ENCODE data around the gene FUOM. TPM values are rescaled to one million over a fixed set of nuclear protein-coding genes. Genes with fewer than 3 reads are reported as not detected.
"Not testable (repeated sequence)": the region's sequence is repeated elsewhere in the genome, so short reads cannot be mapped to it uniquely, and the experiment has no call there.

FUOM gene
- total RNA-seq, 1 experiment from 2014 or later = 16.0 TPM

GRCh38 chr10:133388236-133388972 lies 30.6 kb upstream of the FUOM start:
- TF ChIP-seq EZH2 (IDR thresholded peaks at IDR 0.05; ENCODE audit: borderline replicate concordance, low read depth, low read length, poor library complexity, severe bottlenecking) = no peak
- TF ChIP-seq, protein P1, sequence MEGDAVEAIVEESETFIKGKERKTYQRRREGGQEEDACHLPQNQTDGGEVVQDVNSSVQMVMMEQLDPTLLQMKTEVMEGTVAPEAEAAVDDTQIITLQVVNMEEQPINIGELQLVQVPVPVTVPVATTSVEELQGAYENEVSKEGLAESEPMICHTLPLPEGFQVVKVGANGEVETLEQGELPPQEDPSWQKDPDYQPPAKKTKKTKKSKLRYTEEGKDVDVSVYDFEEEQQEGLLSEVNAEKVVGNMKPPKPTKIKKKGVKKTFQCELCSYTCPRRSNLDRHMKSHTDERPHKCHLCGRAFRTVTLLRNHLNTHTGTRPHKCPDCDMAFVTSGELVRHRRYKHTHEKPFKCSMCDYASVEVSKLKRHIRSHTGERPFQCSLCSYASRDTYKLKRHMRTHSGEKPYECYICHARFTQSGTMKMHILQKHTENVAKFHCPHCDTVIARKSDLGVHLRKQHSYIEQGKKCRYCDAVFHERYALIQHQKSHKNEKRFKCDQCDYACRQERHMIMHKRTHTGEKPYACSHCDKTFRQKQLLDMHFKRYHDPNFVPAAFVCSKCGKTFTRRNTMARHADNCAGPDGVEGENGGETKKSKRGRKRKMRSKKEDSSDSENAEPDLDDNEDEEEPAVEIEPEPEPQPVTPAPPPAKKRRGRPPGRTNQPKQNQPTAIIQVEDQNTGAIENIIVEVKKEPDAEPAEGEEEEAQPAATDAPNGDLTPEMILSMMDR (conservative IDR thresholded peaks at IDR 0.05; ENCODE audit: low read depth, low read length) = no peak
- H3K4me1 ChIP-seq (ENCODE audit: insufficient read depth, low read length, poor library complexity, severe bottlenecking) = peaks cover 1% of the 10 kb centered on the region
- intact Hi-C loops (cut with micrococcal nuclease; ENCODE audit: unreplicated experiment) = no loop called here
- BruUV-seq (replicated peaks) = no TSS peak
- H3K36me3 ChIP-seq (ENCODE audit: insufficient read depth, low read length, poor library complexity, severe bottlenecking) = no peaks in the 10 kb centered on the region
- CTCF ChIA-PET = no interaction called here
- H3K27ac ChIP-seq (ENCODE audit: low read depth, low read length, poor library complexity, severe bottlenecking) = no peak overlapping the region
- POLR2A ChIA-PET (ENCODE audit: low non-redundant PET) = no interaction called here
- DNase-seq (ENCODE audit: low spot score) = peak; percentile 37
- no peaks in the 10 kb centered on the region for H3K27me3 ChIP-seq (replicated peaks; ENCODE audit: insufficient read depth, low read depth, low read length, poor library complexity)
- no peaks in the 10 kb centered on the region for H3K9me3 ChIP-seq (ENCODE audit: low read depth, low read length, poor library complexity, severe bottlenecking)
- no peak overlapping the region for H3K4me3 ChIP-seq (ENCODE audit: low read depth, low read length, poor library complexity, severe bottlenecking)

- BruUV-seq (replicated peaks); H3K4me1 ChIP-seq (ENCODE audit: insufficient read depth, low read length, poor library complexity, severe bottlenecking); intact Hi-C loops (cut with micrococcal nuclease; ENCODE audit: unreplicated experiment); H3K4me3 ChIP-seq (ENCODE audit: low read depth, low read length, poor library complexity, severe bottlenecking); CTCF ChIA-PET; POLR2A ChIA-PET (ENCODE audit: low non-redundant PET); H3K9me3 ChIP-seq (ENCODE audit: low read depth, low read length, poor library complexity, severe bottlenecking); H3K36me3 ChIP-seq (ENCODE audit: insufficient read depth, low read length, poor library complexity, severe bottlenecking); H3K27ac ChIP-seq (ENCODE audit: low read depth, low read length, poor library complexity, severe bottlenecking); H3K27me3 ChIP-seq (replicated peaks; ENCODE audit: insufficient read depth, low read depth, low read length, poor library complexity); DNase-seq (ENCODE audit: low spot score): not testable (repeated sequence)
These were observed 29.1 kb upstream of the FUOM start for GRCh38 chr10:133386951-133387350.

- DNase-seq (ENCODE audit: low spot score) = no peak
- no TSS peak for BruUV-seq (replicated peaks)
- Histone ChIP-seq H3K27ac (ENCODE audit: low read depth, low read length, poor library complexity, severe bottlenecking) (no peak overlapping the region), H3K4me3 (ENCODE audit: low read depth, low read length, poor library complexity, severe bottlenecking) (no peak overlapping the region), H3K9me3 (ENCODE audit: low read depth, low read length, poor library complexity, severe bottlenecking) (no peaks in the 10 kb centered on the region), H3K4me1 (ENCODE audit: insufficient read depth, low read length, poor library complexity, severe bottlenecking) (no peaks in the 10 kb centered on the region), H3K27me3 (replicated peaks; ENCODE audit: insufficient read depth, low read depth, low read length, poor library complexity) (no peaks in the 10 kb centered on the region), H3K36me3 (ENCODE audit: insufficient read depth, low read length, poor library complexity, severe bottlenecking) (no peaks in the 10 kb centered on the region)
- ChIA-PET CTCF (no interaction called here), POLR2A (ENCODE audit: low non-redundant PET) (no interaction called here)
- intact Hi-C loops (cut with micrococcal nuclease; ENCODE audit: unreplicated experiment) = no loop called here
- TF ChIP-seq, protein P1 (conservative IDR thresholded peaks at IDR 0.05; ENCODE audit: low read depth, low read length) = no peak
- TF ChIP-seq EZH2 (IDR thresholded peaks at IDR 0.05; ENCODE audit: borderline replicate concordance, low read depth, low read length, poor library complexity, severe bottlenecking) = no peak
These were observed 27.4 kb upstream of the FUOM start for GRCh38 chr10:133385214-133385613.

- Histone ChIP-seq H3K36me3 (ENCODE audit: insufficient read depth, low read length, poor library complexity, severe bottlenecking) (no peaks in the 10 kb centered on the region), H3K27me3 (replicated peaks; ENCODE audit: insufficient read depth, low read depth, low read length, poor library complexity) (no peaks in the 10 kb centered on the region), H3K4me1 (ENCODE audit: insufficient read depth, low read length, poor library complexity, severe bottlenecking) (no peaks in the 10 kb centered on the region), H3K27ac (ENCODE audit: low read depth, low read length, poor library complexity, severe bottlenecking) (no peak overlapping the region), H3K9me3 (ENCODE audit: low read depth, low read length, poor library complexity, severe bottlenecking) (no peaks in the 10 kb centered on the region), H3K4me3 (ENCODE audit: low read depth, low read length, poor library complexity, severe bottlenecking) (no peak overlapping the region)
- intact Hi-C loops (cut with micrococcal nuclease; ENCODE audit: unreplicated experiment) = no loop called here
- TF ChIP-seq, protein P1 (conservative IDR thresholded peaks at IDR 0.05; ENCODE audit: low read depth, low read length) = no peak
- no peak for TF ChIP-seq EZH2 (IDR thresholded peaks at IDR 0.05; ENCODE audit: borderline replicate concordance, low read depth, low read length, poor library complexity, severe bottlenecking)
- CTCF ChIA-PET = no interaction called here
- POLR2A ChIA-PET (ENCODE audit: low non-redundant PET) = no interaction called here
- no peak for DNase-seq (ENCODE audit: low spot score)
- no TSS peak for BruUV-seq (replicated peaks)
These were observed 26.3 kb upstream of the FUOM start for GRCh38 chr10:133384071-133384470.

Data from A673 (cell line).